Measurements from ENCODE around the gene KIF12.

Gene KIF12

GRCh38 chr9:114099669-114100270, 678 bp upstream of the KIF12 start:
- WGBS: 69% methylated on average over 2 of the region's 2 CpGs
- Histone ChIP-seq H2BK5ac (ENCODE audit: low read depth, low read length, poor library complexity, severe bottlenecking) (peak overlapping the region; percentile 47), H4K91ac (ENCODE audit: low read length) (no peak overlapping the region), H3K18ac (ENCODE audit: low read depth in 1 of 2, low read length in 2 of 2) (no peak overlapping the region), H3K36me3 (ENCODE audit: control insufficient read depth in 1 of 2, insufficient read depth in 2 of 2, low read depth in 1 of 2, low read length in 2 of 2) (peaks cover 0 to 29% of the 10 kb centered on the region in 2 experiments), H3K27me3 (ENCODE audit: control insufficient read depth in 1 of 2, insufficient read depth in 1 of 2, low read length in 2 of 2) (peaks cover 0 to 47% of the 10 kb centered on the region in 2 experiments), H2BK15ac (ENCODE audit: low read depth, poor library complexity, severe bottlenecking) (no peak overlapping the region), H3K4me3 (ENCODE audit: insufficient read depth in 1 of 2, low read depth in 1 of 2, low read length in 2 of 2) (no peak overlapping the region), H3K14ac (ENCODE audit: low read length in 2 of 2) (no peak overlapping the region), H3K27ac (ENCODE audit: low read length, poor library complexity, severe bottlenecking) (peak overlapping the region; percentile 96), H3K23ac (ENCODE audit: low read length in 2 of 2) (no peak overlapping the region), H3K9ac (ENCODE audit: low read length) (no peak overlapping the region), H3K9me3 (ENCODE audit: control insufficient read depth, low read length) (peaks cover 36% of the 10 kb centered on the region), H3K4ac (ENCODE audit: low read depth in 1 of 2, low read length in 2 of 2) (no peak overlapping the region), H3K79me1 (replicated peaks; ENCODE audit: low read length, poor library complexity, severe bottlenecking) (peaks cover 9% of the 10 kb centered on the region), H2AFZ (ENCODE audit: low read depth, low read length) (no peak overlapping the region), H2BK120ac (ENCODE audit: low read depth, low read length) (no peak overlapping the region), H2BK12ac (ENCODE audit: low read length in 2 of 2) (no peak overlapping the region), H2AK5ac (ENCODE audit: low read length, severe bottlenecking) (peak overlapping the region; percentile 98), H4K8ac (ENCODE audit: low read length) (no peak overlapping the region), H3K4me2 (ENCODE audit: low read length, poor library complexity, severe bottlenecking) (peak overlapping the region; percentile 40), H3K4me1 (ENCODE audit: control insufficient read depth, insufficient read depth, low read depth, low read length) (peaks cover 26% of the 10 kb centered on the region)
- no peak for DNase-seq

DNA sequence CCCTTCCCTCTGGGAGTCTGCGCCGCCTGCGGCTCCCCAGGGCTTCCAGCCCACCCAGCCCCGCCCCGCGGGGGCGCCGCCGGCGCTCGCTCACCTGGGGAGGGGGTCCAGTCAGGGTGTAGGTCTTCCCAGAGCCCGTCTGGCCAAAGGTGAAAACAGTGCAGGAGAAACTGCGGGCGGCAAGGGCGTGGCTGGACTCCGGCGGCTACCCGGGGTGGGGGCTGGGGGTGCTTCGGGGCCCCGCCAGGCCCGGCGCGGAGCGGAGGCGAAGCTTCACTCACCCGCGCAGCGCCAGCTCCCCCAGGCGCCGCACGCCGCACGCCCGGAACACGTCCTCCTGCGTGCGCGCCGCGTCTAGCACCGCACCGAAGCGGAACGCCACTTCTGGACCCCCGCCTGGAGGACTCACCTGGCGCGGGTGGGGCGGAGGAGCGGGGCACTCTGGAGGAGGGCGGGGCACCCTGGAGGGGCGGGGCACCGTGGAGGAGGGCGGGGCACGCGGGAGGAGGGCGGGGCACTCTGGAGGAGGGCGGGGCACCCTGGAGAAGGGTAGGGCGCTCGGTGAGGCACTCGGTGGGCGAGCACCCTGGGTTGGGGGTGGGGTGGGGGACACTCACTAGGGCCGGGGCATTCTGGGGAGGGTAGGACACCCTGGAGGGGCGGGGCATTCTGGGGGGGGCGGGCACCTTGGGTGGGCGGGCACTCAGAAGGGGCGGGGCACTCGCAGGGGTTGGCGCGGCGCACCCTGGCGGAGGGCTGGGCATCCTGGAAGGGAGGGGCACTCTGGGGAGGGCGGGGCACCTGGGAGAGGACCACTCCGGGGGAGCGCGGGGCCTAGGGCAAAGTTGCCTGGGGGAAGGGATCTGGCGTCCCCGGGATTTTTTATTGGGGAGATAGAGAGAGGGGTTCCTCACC, 814 bp downstream of the KIF12 start:
- WGBS: 4% methylated on average over 60 of the region's 77 CpGs
- peak overlapping the region; percentile 79 for H3K4me2 ChIP-seq (ENCODE audit: low read length, poor library complexity, severe bottlenecking)
- no peak overlapping the region for H3K4ac ChIP-seq (ENCODE audit: low read depth in 1 of 2, low read length in 2 of 2)
- H2AK5ac ChIP-seq (ENCODE audit: low read length, severe bottlenecking): peak overlapping the region; percentile 49
- H3K9ac ChIP-seq (ENCODE audit: low read length): no peak overlapping the region
- H2BK120ac ChIP-seq (ENCODE audit: low read depth, low read length): no peak overlapping the region
- no peak overlapping the region for H4K91ac ChIP-seq (ENCODE audit: low read length)
- no peak overlapping the region for H4K8ac ChIP-seq (ENCODE audit: low read length)
- no peak overlapping the region for H2BK15ac ChIP-seq (ENCODE audit: low read depth, poor library complexity, severe bottlenecking)
- H3K27me3 ChIP-seq (ENCODE audit: control insufficient read depth in 1 of 2, insufficient read depth in 1 of 2, low read length in 2 of 2): peaks cover 0 to 52% of the 10 kb centered on the region in 2 experiments
- H3K79me1 ChIP-seq (replicated peaks; ENCODE audit: low read length, poor library complexity, severe bottlenecking): peaks cover 9% of the 10 kb centered on the region
- H3K4me3 ChIP-seq (ENCODE audit: insufficient read depth in 1 of 2, low read depth in 1 of 2, low read length in 2 of 2): peak overlapping the region; percentile 41 to 77
- no peak overlapping the region for H3K14ac ChIP-seq (ENCODE audit: low read length in 2 of 2)
- no peak overlapping the region for H2AFZ ChIP-seq (ENCODE audit: low read depth, low read length)
- H3K27ac ChIP-seq (ENCODE audit: low read length, poor library complexity, severe bottlenecking): peak overlapping the region; percentile 92
- peaks cover 30% of the 10 kb centered on the region for H3K9me3 ChIP-seq (ENCODE audit: control insufficient read depth, low read length)
- DNase-seq: no peak
- H3K4me1 ChIP-seq (ENCODE audit: control insufficient read depth, insufficient read depth, low read depth, low read length): peaks cover 26% of the 10 kb centered on the region
- peaks cover 0 to 44% of the 10 kb centered on the region in 2 experiments for H3K36me3 ChIP-seq (ENCODE audit: control insufficient read depth in 1 of 2, insufficient read depth in 2 of 2, low read depth in 1 of 2, low read length in 2 of 2)
- H3K23ac ChIP-seq (ENCODE audit: low read length in 2 of 2): no peak overlapping the region
- no peak overlapping the region for H3K18ac ChIP-seq (ENCODE audit: low read depth in 1 of 2, low read length in 2 of 2)
- peak overlapping the region in 1 of 2 experiments; percentile 24 for H2BK12ac ChIP-seq (ENCODE audit: low read length in 2 of 2)
- peak overlapping the region; percentile 24 for H2BK5ac ChIP-seq (ENCODE audit: low read depth, low read length, poor library complexity, severe bottlenecking)

- Histone ChIP-seq H3K23ac (ENCODE audit: low read length in 2 of 2) (no peak overlapping the region), H3K9me3 (ENCODE audit: control insufficient read depth, low read length) (peaks cover 23% of the 10 kb centered on the region), H2AK5ac (ENCODE audit: low read length, severe bottlenecking) (peak overlapping the region; percentile 24), H3K9ac (ENCODE audit: low read length) (no peak overlapping the region), H2BK15ac (ENCODE audit: low read depth, poor library complexity, severe bottlenecking) (no peak overlapping the region), H3K79me1 (replicated peaks; ENCODE audit: low read length, poor library complexity, severe bottlenecking) (peaks cover 9% of the 10 kb centered on the region), H4K8ac (ENCODE audit: low read length) (no peak overlapping the region), H2BK12ac (ENCODE audit: low read length in 2 of 2) (no peak overlapping the region), H3K14ac (ENCODE audit: low read length in 2 of 2) (no peak overlapping the region), H3K4me2 (ENCODE audit: low read length, poor library complexity, severe bottlenecking) (peak overlapping the region; percentile 79), H2AFZ (ENCODE audit: low read depth, low read length) (no peak overlapping the region), H3K18ac (ENCODE audit: low read depth in 1 of 2, low read length in 2 of 2) (no peak overlapping the region), H3K27ac (ENCODE audit: low read length, poor library complexity, severe bottlenecking) (no peak overlapping the region), H3K27me3 (ENCODE audit: control insufficient read depth in 1 of 2, insufficient read depth in 1 of 2, low read length in 2 of 2) (peaks cover 0 to 59% of the 10 kb centered on the region in 2 experiments), H3K4me3 (ENCODE audit: insufficient read depth in 1 of 2, low read depth in 1 of 2, low read length in 2 of 2) (peak overlapping the region; percentile 41 to 77), H2BK5ac (ENCODE audit: low read depth, low read length, poor library complexity, severe bottlenecking) (no peak overlapping the region), H3K4me1 (ENCODE audit: control insufficient read depth, insufficient read depth, low read depth, low read length) (peaks cover 28% of the 10 kb centered on the region), H3K36me3 (ENCODE audit: control insufficient read depth in 1 of 2, insufficient read depth in 2 of 2, low read depth in 1 of 2, low read length in 2 of 2) (peaks cover 0 to 50% of the 10 kb centered on the region in 2 experiments), H3K4ac (ENCODE audit: low read depth in 1 of 2, low read length in 2 of 2) (no peak overlapping the region), H2BK120ac (ENCODE audit: low read depth, low read length) (no peak overlapping the region), H4K91ac (ENCODE audit: low read length) (no peak overlapping the region)
- no peak for DNase-seq
- WGBS: 53% methylated on average over 18 of the region's 18 CpGs
Observed at GRCh38 chr9:114097613-114098020, 1.5 kb downstream of the KIF12 start.

All from mesenchymal stem cell (in vitro differentiated cells and primary cell).